Heart left ventricle (tissue), 13 donors: ENCODE results near the gene EMC10.
"Not testable (repeated sequence)": the region's sequence is repeated elsewhere in the genome, so short reads cannot be mapped to it uniquely, and the experiment has no call there.

Experiments used
- POLR2A ChIP-seq, 2 donors: fragments of 450-650 bp; IDR thresholded peaks; one replicate each; pipeline ENCODE4 v1.6.1; 2017; ENCODE audit warnings: antibody characterized with exemption in 2 of 2, mild to moderate bottlenecking in 2 of 2, moderate library complexity in 2 of 2
- TF ChIP-seq, protein P1 (sequence below), 12 donors: fragments of 200-600 bp; sonication (generic) in 4 of 12; IDR thresholded peaks; one replicate each; pipeline versions ENCODE4 v1.5.0 to v1.8.0; 2018 to 2022; ENCODE audit warnings: antibody characterized with exemption in 12 of 12, mild to moderate bottlenecking in 5 of 12
- donor health status: ischemic (EF 13 %, LVEDD 7.1; RV severe dilation, severe dysfunction).
- donor health status: DM: no; HTN: yes; CAD: no.
- donor health status: DM: no; HTN: no; CAD: no.
- donor health status: ischemic (EF 25% LVEDD 6.9; RV normal size, moderate dysfunction).
- donor health status: ischemic (EF 25% LVEDD 5.7; RV mildly dilated, moderate dysfunction).
- donor health status: ischemic (EF 35%, LVEDD 5.7; RV mildly dilated, moderate dysfunction).
- donor health status: nonischemic (EF 11% LVEDD 7.7; RV severe dilation, severe dysfunction).
- donor health status: DM: yes; HTN: yes; CAD: no.
- donor health status: PGD.
- donor health status: ischemic (EF 29% LVEDD 5.4; RV normal size, mild dysfunction).
- donor health status: nonischemic (EF 23%, LVEDD 6.1; RV moderate dilation, normal function).

- TF ChIP-seq, protein P1, sequence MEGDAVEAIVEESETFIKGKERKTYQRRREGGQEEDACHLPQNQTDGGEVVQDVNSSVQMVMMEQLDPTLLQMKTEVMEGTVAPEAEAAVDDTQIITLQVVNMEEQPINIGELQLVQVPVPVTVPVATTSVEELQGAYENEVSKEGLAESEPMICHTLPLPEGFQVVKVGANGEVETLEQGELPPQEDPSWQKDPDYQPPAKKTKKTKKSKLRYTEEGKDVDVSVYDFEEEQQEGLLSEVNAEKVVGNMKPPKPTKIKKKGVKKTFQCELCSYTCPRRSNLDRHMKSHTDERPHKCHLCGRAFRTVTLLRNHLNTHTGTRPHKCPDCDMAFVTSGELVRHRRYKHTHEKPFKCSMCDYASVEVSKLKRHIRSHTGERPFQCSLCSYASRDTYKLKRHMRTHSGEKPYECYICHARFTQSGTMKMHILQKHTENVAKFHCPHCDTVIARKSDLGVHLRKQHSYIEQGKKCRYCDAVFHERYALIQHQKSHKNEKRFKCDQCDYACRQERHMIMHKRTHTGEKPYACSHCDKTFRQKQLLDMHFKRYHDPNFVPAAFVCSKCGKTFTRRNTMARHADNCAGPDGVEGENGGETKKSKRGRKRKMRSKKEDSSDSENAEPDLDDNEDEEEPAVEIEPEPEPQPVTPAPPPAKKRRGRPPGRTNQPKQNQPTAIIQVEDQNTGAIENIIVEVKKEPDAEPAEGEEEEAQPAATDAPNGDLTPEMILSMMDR (IDR thresholded peaks at IDR 0.05), result not testable (repeated sequence)
- not testable (repeated sequence) for TF ChIP-seq POLR2A (IDR thresholded peaks at IDR 0.05)
Measured at GRCh38 chr19:50439130-50439529, 37.2 kb upstream of the EMC10 start.
